ENCODE data around the gene HS6ST1. TPM values are rescaled to one million over a fixed set of nuclear protein-coding genes. Genes with fewer than 3 reads are reported as not detected.

The HS6ST1 gene
- total and polyA plus RNA-seq, 2 donors (not counting 3 experiments of a cell fraction or from before 2014, with no cell fraction given), result 12.8 to 19.4 TPM

DNA sequence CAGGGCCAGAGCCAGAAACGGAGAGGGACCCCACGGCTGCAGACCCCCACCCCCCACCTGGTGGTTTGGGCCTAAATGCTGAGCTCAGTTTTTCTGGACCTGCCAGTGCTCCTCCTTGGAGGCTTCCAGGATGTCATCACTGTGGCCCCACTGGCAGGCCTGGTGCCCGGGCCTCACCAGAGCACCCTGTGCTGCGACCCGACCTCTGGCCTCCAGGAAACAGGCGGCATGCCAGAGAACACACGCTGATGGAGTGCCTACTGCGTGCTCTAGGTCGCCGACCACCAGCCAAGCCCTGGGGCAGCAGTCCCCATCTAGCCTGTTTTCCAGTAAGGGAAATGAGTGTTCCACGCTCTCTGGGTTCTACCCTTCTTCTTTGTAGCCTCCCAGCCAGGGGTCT is 33.8 kb downstream of the HS6ST1 start:
- Histone ChIP-seq H4K20me1 (replicated peaks; ENCODE audit: control insufficient read depth, extremely low read depth, insufficient read depth, low read length) (no peaks in the 10 kb centered on the region), H3K4me2 (ENCODE audit: insufficient read depth, low read length) (no peak overlapping the region), H3K27me3 (ENCODE audit: control insufficient read depth in 2 of 2, insufficient read depth in 2 of 2, low read length in 2 of 2) (no peaks in the 10 kb centered on the region), H3K9me1 (replicated peaks; ENCODE audit: control insufficient read depth, extremely low read depth, insufficient read depth, low read length) (no peaks in the 10 kb centered on the region), H2AFZ (ENCODE audit: low read depth, low read length) (no peak overlapping the region), H3K36me3 (ENCODE audit: control insufficient read depth in 2 of 2, extremely low read depth in 1 of 2, insufficient read depth in 2 of 2, low read length in 2 of 2) (no peaks in the 10 kb centered on the region), H3K4me1 (ENCODE audit: control insufficient read depth, extremely low read depth, insufficient read depth, low read length) (no peaks in the 10 kb centered on the region), H3K79me2 (ENCODE audit: control insufficient read depth, insufficient read depth, low read length) (no peaks in the 10 kb centered on the region), H3K27ac (ENCODE audit: insufficient read depth, low read depth, low read length) (no peak overlapping the region), H3K4me3 (replicated peaks in 1 of 3; ENCODE audit: insufficient read depth in 1 of 3, low read depth in 1 of 3, low read length in 3 of 3) (no peak overlapping the region), H3K9me3 (replicated peaks; ENCODE audit: control insufficient read depth, insufficient read depth, low read length) (no peaks in the 10 kb centered on the region), H3K9ac (replicated peaks; ENCODE audit: extremely low read depth, insufficient read depth, low read length) (no peak overlapping the region)
- intact Hi-C loops (cut with micrococcal nuclease) (no loop called here), dilution Hi-C loops (cut with MboI; ENCODE audit: extremely low pct_ligation_motif_present, low sequenced_read_pairs) (no loop called here)
- TF ChIP-seq JUN (IDR thresholded peaks at IDR 0.05; ENCODE audit: borderline replicate concordance, insufficient read depth, insufficient read length, low read depth), result no peak
- TF ChIP-seq FOS (IDR thresholded peaks at IDR 0.05; ENCODE audit: borderline replicate concordance, insufficient read depth, low read length), result no peak
- no peak for TF ChIP-seq MYC (IDR thresholded peaks at IDR 0.05; ENCODE audit: low read depth, low read length)
- no peak for TF ChIP-seq POLR2A (IDR thresholded peaks at IDR 0.05; ENCODE audit: low read depth, low read length)
- TF ChIP-seq POLR2AphosphoS5 (IDR thresholded peaks at IDR 0.05; ENCODE audit: insufficient read depth, low read depth, low read length), result no peak
- TF ChIP-seq EZH2 (IDR thresholded peaks at IDR 0.05; ENCODE audit: borderline replicate concordance, low read depth, low read length, severe bottlenecking), result no peak
- TF ChIP-seq, protein P1, sequence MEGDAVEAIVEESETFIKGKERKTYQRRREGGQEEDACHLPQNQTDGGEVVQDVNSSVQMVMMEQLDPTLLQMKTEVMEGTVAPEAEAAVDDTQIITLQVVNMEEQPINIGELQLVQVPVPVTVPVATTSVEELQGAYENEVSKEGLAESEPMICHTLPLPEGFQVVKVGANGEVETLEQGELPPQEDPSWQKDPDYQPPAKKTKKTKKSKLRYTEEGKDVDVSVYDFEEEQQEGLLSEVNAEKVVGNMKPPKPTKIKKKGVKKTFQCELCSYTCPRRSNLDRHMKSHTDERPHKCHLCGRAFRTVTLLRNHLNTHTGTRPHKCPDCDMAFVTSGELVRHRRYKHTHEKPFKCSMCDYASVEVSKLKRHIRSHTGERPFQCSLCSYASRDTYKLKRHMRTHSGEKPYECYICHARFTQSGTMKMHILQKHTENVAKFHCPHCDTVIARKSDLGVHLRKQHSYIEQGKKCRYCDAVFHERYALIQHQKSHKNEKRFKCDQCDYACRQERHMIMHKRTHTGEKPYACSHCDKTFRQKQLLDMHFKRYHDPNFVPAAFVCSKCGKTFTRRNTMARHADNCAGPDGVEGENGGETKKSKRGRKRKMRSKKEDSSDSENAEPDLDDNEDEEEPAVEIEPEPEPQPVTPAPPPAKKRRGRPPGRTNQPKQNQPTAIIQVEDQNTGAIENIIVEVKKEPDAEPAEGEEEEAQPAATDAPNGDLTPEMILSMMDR (IDR thresholded peaks at IDR 0.05; ENCODE audit: extremely low read depth in 1 of 2, insufficient read depth in 1 of 2, low read depth in 1 of 2, low read length in 2 of 2), result no peak
- TF ChIP-seq, protein P2, sequence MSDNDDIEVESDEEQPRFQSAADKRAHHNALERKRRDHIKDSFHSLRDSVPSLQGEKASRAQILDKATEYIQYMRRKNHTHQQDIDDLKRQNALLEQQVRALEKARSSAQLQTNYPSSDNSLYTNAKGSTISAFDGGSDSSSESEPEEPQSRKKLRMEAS (IDR thresholded peaks at IDR 0.05; ENCODE audit: insufficient read depth, insufficient read length), result no peak
- TF ChIP-seq GATA2 (IDR thresholded peaks at IDR 0.05; ENCODE audit: insufficient read depth, insufficient read length, low read depth, low read length), result no peak
- no TSS peak for BruUV-seq (replicated peaks)
- no peak for FAIRE-seq
- ChIA-PET POLR2A (no interaction called here), CTCF (no interaction called here)
- DNase-seq (ENCODE audit: low read depth, low spot score), result no peak
